C4-2B (cell line): ENCODE data around the gene STAB1.

Source experiments
- ZFX ChIP-seq: fragments of 450-650 bp; IDR thresholded peaks from 2 replicates; pipeline ENCODE4 v1.6.1; 2017
- TF ChIP-seq, protein P1 (sequence below): fragments of 450-650 bp; conservative IDR thresholded peaks from 2 replicates; pipeline ENCODE4 v1.5.1; 2017; ENCODE audit warnings: mild to moderate bottlenecking

DNA sequence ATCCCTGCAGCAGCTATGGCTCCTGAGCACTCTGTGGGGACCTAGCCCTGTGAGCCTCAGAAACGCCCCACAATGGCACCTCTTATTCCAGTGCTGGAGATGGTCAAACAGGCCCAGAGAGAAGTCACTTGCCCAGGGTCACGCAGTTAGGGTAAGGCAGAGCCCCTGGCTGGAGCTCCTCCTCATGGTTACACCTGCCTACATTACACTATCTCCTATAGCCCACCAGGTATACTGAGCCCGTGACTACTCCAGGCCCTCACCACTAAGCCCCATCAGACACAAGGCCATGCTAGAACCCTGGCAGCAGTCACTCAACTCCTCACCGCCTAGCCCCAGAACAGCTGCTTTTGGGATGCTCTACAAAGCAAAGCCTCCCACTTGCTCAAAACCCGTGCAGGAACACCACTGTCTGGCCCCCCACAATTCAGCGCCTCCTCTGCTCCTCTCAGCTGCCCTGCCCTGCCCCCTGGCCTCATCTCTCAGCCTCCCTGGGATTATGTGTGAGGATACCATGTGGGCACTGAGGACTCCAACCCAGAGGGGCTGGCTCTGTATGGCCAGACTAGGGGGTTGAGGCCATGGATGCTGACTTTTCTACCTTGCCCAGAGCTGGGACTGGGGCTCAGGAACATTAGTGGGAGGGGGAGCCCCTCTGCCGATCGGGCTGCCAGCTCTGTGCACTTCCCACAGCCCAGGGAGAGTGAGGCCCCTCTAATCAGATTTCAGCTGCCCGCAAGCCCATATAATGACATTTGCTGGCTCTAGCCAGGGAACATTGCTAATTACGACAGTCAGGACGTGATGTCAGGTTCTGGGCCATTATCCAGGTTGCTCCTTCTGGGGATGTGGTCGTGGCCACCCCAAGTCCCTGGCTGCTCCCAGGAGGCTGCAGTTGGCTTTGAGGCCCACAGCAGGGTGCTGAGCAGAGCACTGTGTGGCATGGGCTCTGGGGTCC is 34.5 kb downstream of the STAB1 start:
- TF ChIP-seq, protein P1, sequence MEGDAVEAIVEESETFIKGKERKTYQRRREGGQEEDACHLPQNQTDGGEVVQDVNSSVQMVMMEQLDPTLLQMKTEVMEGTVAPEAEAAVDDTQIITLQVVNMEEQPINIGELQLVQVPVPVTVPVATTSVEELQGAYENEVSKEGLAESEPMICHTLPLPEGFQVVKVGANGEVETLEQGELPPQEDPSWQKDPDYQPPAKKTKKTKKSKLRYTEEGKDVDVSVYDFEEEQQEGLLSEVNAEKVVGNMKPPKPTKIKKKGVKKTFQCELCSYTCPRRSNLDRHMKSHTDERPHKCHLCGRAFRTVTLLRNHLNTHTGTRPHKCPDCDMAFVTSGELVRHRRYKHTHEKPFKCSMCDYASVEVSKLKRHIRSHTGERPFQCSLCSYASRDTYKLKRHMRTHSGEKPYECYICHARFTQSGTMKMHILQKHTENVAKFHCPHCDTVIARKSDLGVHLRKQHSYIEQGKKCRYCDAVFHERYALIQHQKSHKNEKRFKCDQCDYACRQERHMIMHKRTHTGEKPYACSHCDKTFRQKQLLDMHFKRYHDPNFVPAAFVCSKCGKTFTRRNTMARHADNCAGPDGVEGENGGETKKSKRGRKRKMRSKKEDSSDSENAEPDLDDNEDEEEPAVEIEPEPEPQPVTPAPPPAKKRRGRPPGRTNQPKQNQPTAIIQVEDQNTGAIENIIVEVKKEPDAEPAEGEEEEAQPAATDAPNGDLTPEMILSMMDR, result no peak
- TF ChIP-seq ZFX, result no peak
